ENCODE results near the gene SUN2. TPM values are rescaled to one million over a fixed set of nuclear protein-coding genes. Genes with fewer than 3 reads are reported as not detected.

Gene SUN2
- total and polyA plus RNA-seq, 7 experiments from 2014 or later: 397 to 977 (median 558) TPM

DNA sequence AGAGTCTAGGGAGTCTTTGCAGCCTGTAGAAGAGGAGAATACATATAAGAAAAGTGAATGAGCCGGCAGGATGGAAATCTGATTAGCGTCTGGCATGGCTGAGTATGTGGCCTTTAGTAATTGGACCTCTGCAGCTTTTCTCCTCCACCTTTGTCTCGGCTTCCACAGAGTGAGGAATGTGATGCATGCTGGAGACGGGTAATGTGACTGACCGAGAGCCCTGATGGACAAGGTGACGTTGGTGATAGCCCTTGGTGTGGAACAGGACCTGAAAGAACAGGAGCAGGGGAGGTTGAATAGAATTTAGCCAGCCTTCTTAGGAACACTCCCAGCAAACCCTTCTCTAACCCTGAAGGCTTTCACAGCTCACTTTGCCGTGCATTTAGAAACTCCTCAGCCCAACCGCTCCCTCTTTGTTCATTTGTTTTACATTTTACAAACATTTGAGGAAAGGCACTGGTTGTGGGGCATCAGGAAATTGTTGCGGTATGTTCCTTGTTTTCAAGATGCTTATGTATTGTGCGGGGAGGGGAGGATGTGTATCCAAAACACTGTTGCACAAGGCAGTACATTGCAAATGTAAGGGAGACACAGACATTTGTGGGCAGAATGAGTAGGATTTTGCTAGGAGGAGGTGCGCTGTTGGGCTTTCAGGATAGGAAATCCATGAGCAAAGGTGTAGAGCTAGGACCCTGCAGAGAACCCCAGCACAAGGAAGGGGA, 43.2 kb downstream of the SUN2 start:
- peaks cover 0 to 2% (median 0%) of the 10 kb centered on the region in 11 donors for H3K9me3 Mint-ChIP-seq
- H3K27ac Mint-ChIP-seq: peak overlapping the region; percentile 27 to 89 (median 64)
- intact Hi-C loops (cut with micrococcal nuclease): no loop called here
- DNase-seq (no peak), ATAC-seq (no peak)
- peaks cover 14 to 25% of the 10 kb centered on the region in 2 donors for H3K4me1 ChIP-seq (ENCODE audit: control insufficient read depth in 2 of 2, insufficient read depth in 2 of 2, low read length in 2 of 2)
- H3K27me3 Mint-ChIP-seq: no peaks in the 10 kb centered on the region
- H3K36me3 ChIP-seq (ENCODE audit: control insufficient read depth in 2 of 3, insufficient read depth in 3 of 3, low read length in 3 of 3): peaks cover 0 to 42% (median 11%) of the 10 kb centered on the region in 3 experiments
- peaks cover 6 to 29% (median 16%) of the 10 kb centered on the region in 5 donors for H3K36me3 Mint-ChIP-seq
- H3K27me3 ChIP-seq (ENCODE audit: control insufficient read depth in 2 of 2, insufficient read depth in 2 of 2, low read length in 2 of 2): no peaks in the 10 kb centered on the region
- peaks cover 58 to 89% (median 79%) of the 10 kb centered on the region in 7 donors for H3K4me1 Mint-ChIP-seq
- ChIA-PET POLR2A (no interaction called here), CTCF (interaction anchor here (0.7 kb wide), 1 partner anchor 12 kb away, joined by 4 read pairs; no protein-coding TSS in a partner anchor)
- no peak overlapping the region for H3K4me3 ChIP-seq (ENCODE audit: low read length)
- H3K4me3 Mint-ChIP-seq: peak overlapping the region in 3 of 10 donors; percentile 5 to 51 (median 27)
- no peak overlapping the region for H3K27ac ChIP-seq (ENCODE audit: low read depth, low read length)
- H3K9me3 ChIP-seq (ENCODE audit: control insufficient read depth in 2 of 3, low read length in 3 of 3): no peaks in the 10 kb centered on the region

GRCh38 chr22:38710866-38711265, 44.9 kb downstream of the SUN2 start:
- no peak for ATAC-seq
- POLR2A ChIA-PET: interaction anchor here (1.5 to 1.6 kb wide), 2 partner anchors 14 to 22 kb away, joined by 4 read pairs; no protein-coding TSS in a partner anchor

DNA sequence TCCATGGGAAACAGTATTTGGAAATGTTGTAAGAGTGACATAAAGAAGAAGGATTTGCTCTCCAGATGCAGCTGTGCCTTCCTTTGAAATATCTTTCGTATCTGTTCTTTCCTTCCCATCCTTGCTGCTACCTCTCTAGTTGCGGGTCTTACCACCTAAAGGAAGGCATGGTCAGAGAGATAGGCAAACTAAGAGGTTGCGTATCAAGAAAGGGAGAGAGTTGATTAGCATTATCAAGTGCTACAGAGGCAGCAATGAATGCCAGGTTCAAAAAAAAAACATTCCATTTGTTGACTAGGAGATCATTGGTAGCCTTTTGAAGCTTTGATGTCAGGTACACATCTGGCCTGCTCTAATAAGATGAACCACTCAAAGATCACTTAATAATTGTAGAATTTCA, 45.4 kb downstream of the SUN2 start:
- no peaks in the 10 kb centered on the region for H3K27me3 Mint-ChIP-seq
- ChIA-PET CTCF (interaction anchor here (0.7 to 1.0 kb wide), 2 partner anchors 15 to 370 kb away, joined by 3 read pairs; no protein-coding TSS in a partner anchor), POLR2A (interaction anchor here (1.0 to 1.6 kb wide), 4 partner anchors 13 to 44 kb away, joined by 3 to 4 read pairs (median 4); no protein-coding TSS in a partner anchor)
- peak overlapping the region in 2 of 9 donors; percentile 17 to 32 for H3K27ac Mint-ChIP-seq
- peaks cover 68 to 87% (median 85%) of the 10 kb centered on the region in 7 donors for H3K4me1 Mint-ChIP-seq
- H3K9me3 Mint-ChIP-seq: no peaks in the 10 kb centered on the region
- intact Hi-C loops (cut with micrococcal nuclease): no loop called here
- DNase-seq: no peak
- peaks cover 23 to 34% of the 10 kb centered on the region in 2 donors for H3K4me1 ChIP-seq (ENCODE audit: control insufficient read depth in 2 of 2, insufficient read depth in 2 of 2, low read length in 2 of 2)
- peaks cover 0 to 15% (median 13%) of the 10 kb centered on the region in 5 donors for H3K36me3 Mint-ChIP-seq
- peaks cover 0 to 24% (median 0%) of the 10 kb centered on the region in 3 experiments for H3K36me3 ChIP-seq (ENCODE audit: control insufficient read depth in 2 of 3, insufficient read depth in 3 of 3, low read length in 3 of 3)
- H3K4me3 Mint-ChIP-seq: no peak overlapping the region
- H3K9me3 ChIP-seq (ENCODE audit: control insufficient read depth in 2 of 3, low read length in 3 of 3): no peaks in the 10 kb centered on the region
- no peak overlapping the region for H3K27ac ChIP-seq (ENCODE audit: low read depth, low read length)
- ATAC-seq: no peak
- H3K27me3 ChIP-seq (ENCODE audit: control insufficient read depth in 2 of 2, insufficient read depth in 2 of 2, low read length in 2 of 2): no peaks in the 10 kb centered on the region
- H3K4me3 ChIP-seq (ENCODE audit: low read length): no peak overlapping the region

More at GRCh38 chr22:38710866-38711265, 44.9 kb downstream of the SUN2 start:
- Histone ChIP-seq H3K4me1 (ENCODE audit: control insufficient read depth in 2 of 2, insufficient read depth in 2 of 2, low read length in 2 of 2) (peaks cover 23 to 34% of the 10 kb centered on the region in 2 donors), H3K27me3 (ENCODE audit: control insufficient read depth in 2 of 2, insufficient read depth in 2 of 2, low read length in 2 of 2) (no peaks in the 10 kb centered on the region), H3K27ac (ENCODE audit: low read depth, low read length) (no peak overlapping the region), H3K36me3 (ENCODE audit: control insufficient read depth in 2 of 3, insufficient read depth in 3 of 3, low read length in 3 of 3) (peaks cover 0 to 29% (median 2%) of the 10 kb centered on the region in 3 experiments), H3K9me3 (ENCODE audit: control insufficient read depth in 2 of 3, low read length in 3 of 3) (no peaks in the 10 kb centered on the region), H3K4me3 (ENCODE audit: low read length) (no peak overlapping the region)
- DNase-seq: no peak
- H3K27me3 Mint-ChIP-seq: no peaks in the 10 kb centered on the region
- no peak overlapping the region for H3K4me3 Mint-ChIP-seq
- intact Hi-C loops (cut with micrococcal nuclease): no loop called here
- H3K9me3 Mint-ChIP-seq: no peaks in the 10 kb centered on the region
- CTCF ChIA-PET: interaction anchor here (0.7 to 1.0 kb wide), 2 partner anchors 14 to 370 kb away, joined by 3 read pairs; no protein-coding TSS in a partner anchor
- H3K4me1 Mint-ChIP-seq: peaks cover 69 to 92% (median 86%) of the 10 kb centered on the region in 7 donors
- peaks cover 0 to 15% (median 13%) of the 10 kb centered on the region in 5 donors for H3K36me3 Mint-ChIP-seq
- H3K27ac Mint-ChIP-seq: peak overlapping the region in 5 of 9 donors; percentile 9 to 65 (median 32)

GRCh38 chr22:38709306-38709705, 46.5 kb downstream of the SUN2 start:
- peak overlapping the region in 9 of 10 donors; percentile 32 to 84 (median 60) for H3K4me3 Mint-ChIP-seq
- no peaks in the 10 kb centered on the region for H3K27me3 ChIP-seq (ENCODE audit: control insufficient read depth in 2 of 2, insufficient read depth in 2 of 2, low read length in 2 of 2)
- DNase-seq (no peak), ATAC-seq (no peak)
- H3K4me3 ChIP-seq (ENCODE audit: low read length): no peak overlapping the region
- peaks cover 58 to 84% (median 82%) of the 10 kb centered on the region in 7 donors for H3K4me1 Mint-ChIP-seq
- no peak overlapping the region for H3K27ac ChIP-seq (ENCODE audit: low read depth, low read length)
- ChIA-PET CTCF (interaction anchor here (0.6 to 0.9 kb wide), 3 partner anchors 28 to 433 kb away, joined by 3 read pairs; no protein-coding TSS in a partner anchor), POLR2A (interaction anchor here (0.8 to 1.6 kb wide), 7 partner anchors 11 to 49 kb away, joined by 3 to 8 read pairs (median 4); no protein-coding TSS in a partner anchor)
- no peaks in the 10 kb centered on the region for H3K9me3 Mint-ChIP-seq
- H3K4me1 ChIP-seq (ENCODE audit: control insufficient read depth in 2 of 2, insufficient read depth in 2 of 2, low read length in 2 of 2): peaks cover 33 to 42% of the 10 kb centered on the region in 2 donors
- H3K9me3 ChIP-seq (ENCODE audit: control insufficient read depth in 2 of 3, low read length in 3 of 3): no peaks in the 10 kb centered on the region
- H3K36me3 ChIP-seq (ENCODE audit: control insufficient read depth in 2 of 3, insufficient read depth in 3 of 3, low read length in 3 of 3): peaks cover 0 to 21% (median 0%) of the 10 kb centered on the region in 3 experiments
- no peaks in the 10 kb centered on the region for H3K27me3 Mint-ChIP-seq
- H3K36me3 Mint-ChIP-seq: peaks cover 0 to 15% (median 13%) of the 10 kb centered on the region in 5 donors
- intact Hi-C loops (cut with micrococcal nuclease): loop anchor here (5.0 to 10.0 kb wide), 6 partner anchors 275 to 693 kb away; partner anchors contain the start of genes APOBEC3B (in 1 of the 2), CBX7 (in 1 of the 2), CSNK1E (in 1 of the 2) and MAFF (in 1 of the 2)
- H3K27ac Mint-ChIP-seq: peak overlapping the region in 6 of 9 donors; percentile 3 to 88 (median 68)

DNA sequence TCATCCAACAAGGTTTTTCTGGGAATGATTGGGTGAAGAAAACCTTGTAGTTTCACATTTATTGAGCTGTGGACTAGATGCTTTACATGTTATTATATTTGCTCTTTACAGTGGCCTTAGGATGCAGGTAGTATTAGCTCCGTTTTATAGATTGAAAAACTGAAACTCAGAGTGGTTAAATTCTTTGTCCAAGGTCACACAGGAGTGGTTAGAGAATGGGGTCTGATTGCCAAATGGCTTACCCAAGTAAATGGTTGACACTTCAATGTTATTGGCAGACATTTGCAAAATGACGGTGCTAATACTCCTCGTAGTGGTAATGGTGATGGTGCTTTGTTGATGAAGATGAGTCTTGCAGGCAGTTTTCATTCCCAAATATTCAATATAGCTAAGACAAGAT, 47.8 kb downstream of the SUN2 start:
- ChIA-PET POLR2A (interaction anchor here (0.7 to 4.1 kb wide), 8 partner anchors 17 to 46 kb away, joined by 3 to 64 read pairs (median 3); partner anchors contain the start of genes SUN2 and TOMM22), CTCF (interaction anchor here (0.6 to 1.6 kb wide), 6 partner anchors 17 to 182 kb away, joined by 3 to 5 read pairs (median 4); partner anchors contain the start of gene TOMM22)
- Mint-ChIP-seq H3K4me3 (peak overlapping the region; percentile 48 to 98 (median 92)), H3K27me3 (no peaks in the 10 kb centered on the region), H3K27ac (peak overlapping the region in 8 of 9 donors; percentile 6 to 91 (median 54)), H3K4me1 (peaks cover 46 to 76% (median 71%) of the 10 kb centered on the region in 7 donors), H3K9me3 (no peaks in the 10 kb centered on the region), H3K36me3 (peaks cover 0 to 14% (median 12%) of the 10 kb centered on the region in 5 donors)
- Histone ChIP-seq H3K36me3 (ENCODE audit: control insufficient read depth in 2 of 3, insufficient read depth in 3 of 3, low read length in 3 of 3) (peaks cover 0 to 21% (median 0%) of the 10 kb centered on the region in 3 experiments), H3K9me3 (ENCODE audit: control insufficient read depth in 2 of 3, low read length in 3 of 3) (no peaks in the 10 kb centered on the region), H3K27ac (ENCODE audit: low read depth, low read length) (no peak overlapping the region), H3K27me3 (ENCODE audit: control insufficient read depth in 2 of 2, insufficient read depth in 2 of 2, low read length in 2 of 2) (no peaks in the 10 kb centered on the region), H3K4me1 (ENCODE audit: control insufficient read depth in 2 of 2, insufficient read depth in 2 of 2, low read length in 2 of 2) (peaks cover 28 to 42% of the 10 kb centered on the region in 2 donors), H3K4me3 (ENCODE audit: low read length) (peak overlapping the region; percentile 80)
- no peak for DNase-seq
- intact Hi-C loops (cut with micrococcal nuclease): loop anchor here (2.0 to 10.0 kb wide), 7 partner anchors 163 to 694 kb away; partner anchors contain the start of genes APOBEC3B (in 1 of the 2), CBX7 (in 1 of the 2), CSNK1E (in 1 of the 2) and MAFF (in 1 of the 2)
- ATAC-seq: no peak

GRCh38 chr22:38707346-38707745, 48.5 kb downstream of the SUN2 start:
- Mint-ChIP-seq H3K27me3 (no peaks in the 10 kb centered on the region), H3K4me3 (peak overlapping the region; percentile 71 to 98 (median 93)), H3K36me3 (peaks cover 0 to 14% (median 12%) of the 10 kb centered on the region in 5 donors), H3K9me3 (no peaks in the 10 kb centered on the region), H3K27ac (peak overlapping the region; percentile 80 to 95 (median 91)), H3K4me1 (peaks cover 44 to 70% (median 65%) of the 10 kb centered on the region in 7 donors)
- POLR2A ChIA-PET: interaction anchor here (0.7 to 4.1 kb wide), 12 partner anchors 11 to 46 kb away, joined by 3 to 64 read pairs (median 3); partner anchors contain the start of genes SUN2 and TOMM22
- H3K36me3 ChIP-seq (ENCODE audit: control insufficient read depth in 2 of 3, insufficient read depth in 3 of 3, low read length in 3 of 3): peaks cover 0 to 21% (median 0%) of the 10 kb centered on the region in 3 experiments
- peaks cover 28 to 37% of the 10 kb centered on the region in 2 donors for H3K4me1 ChIP-seq (ENCODE audit: control insufficient read depth in 2 of 2, insufficient read depth in 2 of 2, low read length in 2 of 2)
- CTCF ChIA-PET: interaction anchor here (0.7 to 1.6 kb wide), 5 partner anchors 18 to 59 kb away, joined by 3 to 5 read pairs (median 4); partner anchors contain the start of gene TOMM22
- no peaks in the 10 kb centered on the region for H3K27me3 ChIP-seq (ENCODE audit: control insufficient read depth in 2 of 2, insufficient read depth in 2 of 2, low read length in 2 of 2)
- no peaks in the 10 kb centered on the region for H3K9me3 ChIP-seq (ENCODE audit: control insufficient read depth in 2 of 3, low read length in 3 of 3)
- ATAC-seq (no peak), DNase-seq (no peak)
- H3K4me3 ChIP-seq (ENCODE audit: low read length): peak overlapping the region; percentile 80
- peak overlapping the region; percentile 90 for H3K27ac ChIP-seq (ENCODE audit: low read depth, low read length)
- intact Hi-C loops (cut with micrococcal nuclease): loop anchor here (2.0 to 10.0 kb wide), 7 partner anchors 163 to 695 kb away; partner anchors contain the start of genes APOBEC3B (in 1 of the 2), CBX7 (in 1 of the 2), CSNK1E (in 1 of the 2) and MAFF (in 1 of the 2)
